K562 (cell line): ENCODE results near the gene B4GALNT3. TPM values are rescaled to one million over a fixed set of nuclear protein-coding genes. Genes with fewer than 3 reads are reported as not detected.

Experiments
- DDX20 ChIP-seq: fragments of 450-650 bp; IDR thresholded peaks from 2 replicates; pipeline ENCODE4 v1.6.1; 2016; ENCODE audit warnings: missing genetic modification characterization, low read depth, mild to moderate bottlenecking, missing compliant biosample characterization, moderate library complexity
- EGR1 ChIP-seq: fragments of 450-650 bp; conservative IDR thresholded peaks from 2 replicates; pipeline ENCODE4 v1.6.1; 2017; ENCODE audit warnings: mild to moderate bottlenecking
- L3MBTL2 ChIP-seq: fragments of 450-650 bp; IDR thresholded peaks from 2 replicates; pipeline ENCODE4 v1.6.1; 2016; ENCODE audit warnings: mild to moderate bottlenecking, moderate library complexity
- MAFG ChIP-seq: fragments of 450-650 bp; conservative IDR thresholded peaks from 2 replicates; pipeline ENCODE4 v1.6.1; 2016; ENCODE audit warnings: missing genetic modification characterization, missing compliant biosample characterization
- POLR2H ChIP-seq: IDR thresholded peaks from 2 replicates; pipeline ENCODE4 v1.6.1; 2016; ENCODE audit warnings: missing genetic modification characterization, low read depth, mild to moderate bottlenecking, control low read depth, missing compliant biosample characterization, moderate library complexity
- RFX1 ChIP-seq: fragments of 450-650 bp; IDR thresholded peaks from 2 replicates; pipeline ENCODE4 v1.6.1; 2016; ENCODE audit warnings: mild to moderate bottlenecking, moderate library complexity
- ZBED1 ChIP-seq: IDR thresholded peaks from 2 replicates; pipeline ENCODE4 v1.6.1; 2014
- ZNF699 ChIP-seq: fragments of 250-450 bp; sonication (Bioruptor Pico); IDR thresholded peaks from 2 replicates; pipeline ENCODE4 v1.8.0; 2021; ENCODE audit warnings: mild to moderate bottlenecking, moderate library complexity; ENCODE audit not compliant: insufficient replicate concordance
- polyA plus RNA-seq, 8 experiments: library from polyadenylated mRNA; depleted of rRNA in 4 of 8; stranded (reverse) in 5 of 8; unstranded in 3 of 8; fragments of >200 nt; fragmentation: Nextera tagmentation in 2 of 8; fragmentation: Illumina TruSeq in 1 of 8; extraction: Ambion mirVana in 2 of 8; extraction: Trizol in 1 of 8; gene quantifications; 2 replicates each; pipeline versions ENCODE4 v1.2.1 to v1.2.3, GENCODE V29; 2011 to 2014; ENCODE audit warnings: inconsistent platforms in 1 of 8, missing spikeins in 1 of 8
- total RNA-seq, 7 experiments: library from RNA; depleted of rRNA in 6 of 7; stranded (reverse); fragments of >200 nt in 6 of 7; fragmentation: Illumina TruSeq in 2 of 7; extraction: Trizol in 2 of 7; gene quantifications; 2 replicates each; pipeline versions ENCODE4 v1.2.1 to v1.2.3, GENCODE V29; 2011 to 2021; ENCODE audit warnings: low replicate concordance in 1 of 7
- TF ChIP-seq, protein P1 (sequence below): fragments of 450-650 bp; IDR thresholded peaks from 2 replicates; pipeline ENCODE4 v1.6.1; 2016; ENCODE audit warnings: mild to moderate bottlenecking, moderate library complexity
- TF ChIP-seq, protein P2 (sequence below): sonication (generic); formaldehyde crosslinking; IDR thresholded peaks from 2 replicates; pipeline ENCODE4 v1.8.0; 2022; ENCODE audit warnings: missing genetic modification reagents, mild to moderate bottlenecking, borderline replicate concordance
- TF ChIP-seq, protein P3 (sequence below), 2 experiments: fragments of 450-650 bp; IDR thresholded peaks; 2 replicates each; pipeline ENCODE4 v1.6.1; 2016
- TF ChIP-seq, protein P4 (sequence below): fragments of 250-450 bp; sonication (Bioruptor Pico); IDR thresholded peaks from 2 replicates; pipeline ENCODE4 v1.8.0; 2021; ENCODE audit warnings: moderate library complexity, mild to moderate bottlenecking, inconsistent platforms

B4GALNT3 gene
- total and polyA plus RNA-seq, 9 of the 15 experiments (the other 6 are each of a cell fraction or from before 2014, with no cell fraction given), result 0.04 to 0.36 (median 0.10) TPM; not detected in 6

DNA sequence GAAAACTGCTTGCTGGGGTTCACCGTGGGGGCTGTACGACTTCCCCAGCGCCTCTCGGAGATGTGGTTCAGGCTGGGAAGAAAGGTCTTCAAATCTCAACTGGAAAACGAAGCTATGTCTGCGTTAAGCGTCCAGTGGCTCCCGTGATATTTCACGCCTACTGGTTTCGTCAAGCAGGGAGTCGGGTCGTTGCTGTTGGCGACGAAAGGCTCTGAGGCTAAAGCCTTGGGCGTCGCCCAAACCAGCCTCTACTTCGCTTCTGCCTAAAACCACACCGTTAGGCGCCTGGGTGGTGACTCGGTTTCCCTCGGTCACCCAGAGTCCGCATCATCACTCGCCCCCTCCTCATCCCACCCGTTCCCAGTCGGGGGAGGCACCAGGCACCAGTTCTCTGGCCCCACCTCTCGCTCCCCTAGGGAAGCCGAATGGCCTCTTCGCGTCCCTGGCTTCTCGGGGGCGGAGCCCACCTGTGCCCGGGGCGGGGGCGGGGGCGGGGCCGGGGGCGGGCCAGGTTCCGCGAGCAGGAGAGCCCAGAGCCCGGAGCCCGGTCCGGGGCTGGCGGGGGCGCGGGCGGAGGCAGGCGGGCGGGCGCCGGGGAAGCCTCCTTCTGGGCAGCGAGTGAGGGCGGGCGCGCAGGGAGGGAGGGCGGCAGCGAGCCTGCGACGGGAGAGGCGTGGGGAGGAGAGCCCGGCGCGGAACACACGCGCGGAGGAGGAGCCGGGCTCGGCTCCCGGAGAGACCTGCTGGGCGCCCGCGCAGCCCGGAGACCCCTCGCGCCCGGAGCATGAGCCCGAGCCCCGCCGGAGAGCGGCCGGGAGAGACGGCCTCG lies at the start of gene B4GALNT3 (continued):
- TF ChIP-seq, protein P1, sequence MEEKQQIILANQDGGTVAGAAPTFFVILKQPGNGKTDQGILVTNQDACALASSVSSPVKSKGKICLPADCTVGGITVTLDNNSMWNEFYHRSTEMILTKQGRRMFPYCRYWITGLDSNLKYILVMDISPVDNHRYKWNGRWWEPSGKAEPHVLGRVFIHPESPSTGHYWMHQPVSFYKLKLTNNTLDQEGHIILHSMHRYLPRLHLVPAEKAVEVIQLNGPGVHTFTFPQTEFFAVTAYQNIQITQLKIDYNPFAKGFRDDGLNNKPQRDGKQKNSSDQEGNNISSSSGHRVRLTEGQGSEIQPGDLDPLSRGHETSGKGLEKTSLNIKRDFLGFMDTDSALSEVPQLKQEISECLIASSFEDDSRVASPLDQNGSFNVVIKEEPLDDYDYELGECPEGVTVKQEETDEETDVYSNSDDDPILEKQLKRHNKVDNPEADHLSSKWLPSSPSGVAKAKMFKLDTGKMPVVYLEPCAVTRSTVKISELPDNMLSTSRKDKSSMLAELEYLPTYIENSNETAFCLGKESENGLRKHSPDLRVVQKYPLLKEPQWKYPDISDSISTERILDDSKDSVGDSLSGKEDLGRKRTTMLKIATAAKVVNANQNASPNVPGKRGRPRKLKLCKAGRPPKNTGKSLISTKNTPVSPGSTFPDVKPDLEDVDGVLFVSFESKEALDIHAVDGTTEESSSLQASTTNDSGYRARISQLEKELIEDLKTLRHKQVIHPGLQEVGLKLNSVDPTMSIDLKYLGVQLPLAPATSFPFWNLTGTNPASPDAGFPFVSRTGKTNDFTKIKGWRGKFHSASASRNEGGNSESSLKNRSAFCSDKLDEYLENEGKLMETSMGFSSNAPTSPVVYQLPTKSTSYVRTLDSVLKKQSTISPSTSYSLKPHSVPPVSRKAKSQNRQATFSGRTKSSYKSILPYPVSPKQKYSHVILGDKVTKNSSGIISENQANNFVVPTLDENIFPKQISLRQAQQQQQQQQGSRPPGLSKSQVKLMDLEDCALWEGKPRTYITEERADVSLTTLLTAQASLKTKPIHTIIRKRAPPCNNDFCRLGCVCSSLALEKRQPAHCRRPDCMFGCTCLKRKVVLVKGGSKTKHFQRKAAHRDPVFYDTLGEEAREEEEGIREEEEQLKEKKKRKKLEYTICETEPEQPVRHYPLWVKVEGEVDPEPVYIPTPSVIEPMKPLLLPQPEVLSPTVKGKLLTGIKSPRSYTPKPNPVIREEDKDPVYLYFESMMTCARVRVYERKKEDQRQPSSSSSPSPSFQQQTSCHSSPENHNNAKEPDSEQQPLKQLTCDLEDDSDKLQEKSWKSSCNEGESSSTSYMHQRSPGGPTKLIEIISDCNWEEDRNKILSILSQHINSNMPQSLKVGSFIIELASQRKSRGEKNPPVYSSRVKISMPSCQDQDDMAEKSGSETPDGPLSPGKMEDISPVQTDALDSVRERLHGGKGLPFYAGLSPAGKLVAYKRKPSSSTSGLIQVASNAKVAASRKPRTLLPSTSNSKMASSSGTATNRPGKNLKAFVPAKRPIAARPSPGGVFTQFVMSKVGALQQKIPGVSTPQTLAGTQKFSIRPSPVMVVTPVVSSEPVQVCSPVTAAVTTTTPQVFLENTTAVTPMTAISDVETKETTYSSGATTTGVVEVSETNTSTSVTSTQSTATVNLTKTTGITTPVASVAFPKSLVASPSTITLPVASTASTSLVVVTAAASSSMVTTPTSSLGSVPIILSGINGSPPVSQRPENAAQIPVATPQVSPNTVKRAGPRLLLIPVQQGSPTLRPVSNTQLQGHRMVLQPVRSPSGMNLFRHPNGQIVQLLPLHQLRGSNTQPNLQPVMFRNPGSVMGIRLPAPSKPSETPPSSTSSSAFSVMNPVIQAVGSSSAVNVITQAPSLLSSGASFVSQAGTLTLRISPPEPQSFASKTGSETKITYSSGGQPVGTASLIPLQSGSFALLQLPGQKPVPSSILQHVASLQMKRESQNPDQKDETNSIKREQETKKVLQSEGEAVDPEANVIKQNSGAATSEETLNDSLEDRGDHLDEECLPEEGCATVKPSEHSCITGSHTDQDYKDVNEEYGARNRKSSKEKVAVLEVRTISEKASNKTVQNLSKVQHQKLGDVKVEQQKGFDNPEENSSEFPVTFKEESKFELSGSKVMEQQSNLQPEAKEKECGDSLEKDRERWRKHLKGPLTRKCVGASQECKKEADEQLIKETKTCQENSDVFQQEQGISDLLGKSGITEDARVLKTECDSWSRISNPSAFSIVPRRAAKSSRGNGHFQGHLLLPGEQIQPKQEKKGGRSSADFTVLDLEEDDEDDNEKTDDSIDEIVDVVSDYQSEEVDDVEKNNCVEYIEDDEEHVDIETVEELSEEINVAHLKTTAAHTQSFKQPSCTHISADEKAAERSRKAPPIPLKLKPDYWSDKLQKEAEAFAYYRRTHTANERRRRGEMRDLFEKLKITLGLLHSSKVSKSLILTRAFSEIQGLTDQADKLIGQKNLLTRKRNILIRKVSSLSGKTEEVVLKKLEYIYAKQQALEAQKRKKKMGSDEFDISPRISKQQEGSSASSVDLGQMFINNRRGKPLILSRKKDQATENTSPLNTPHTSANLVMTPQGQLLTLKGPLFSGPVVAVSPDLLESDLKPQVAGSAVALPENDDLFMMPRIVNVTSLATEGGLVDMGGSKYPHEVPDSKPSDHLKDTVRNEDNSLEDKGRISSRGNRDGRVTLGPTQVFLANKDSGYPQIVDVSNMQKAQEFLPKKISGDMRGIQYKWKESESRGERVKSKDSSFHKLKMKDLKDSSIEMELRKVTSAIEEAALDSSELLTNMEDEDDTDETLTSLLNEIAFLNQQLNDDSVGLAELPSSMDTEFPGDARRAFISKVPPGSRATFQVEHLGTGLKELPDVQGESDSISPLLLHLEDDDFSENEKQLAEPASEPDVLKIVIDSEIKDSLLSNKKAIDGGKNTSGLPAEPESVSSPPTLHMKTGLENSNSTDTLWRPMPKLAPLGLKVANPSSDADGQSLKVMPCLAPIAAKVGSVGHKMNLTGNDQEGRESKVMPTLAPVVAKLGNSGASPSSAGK, result peak; percentile 35
- TF ChIP-seq RFX1 (peak; percentile 68), DDX20 (tag) (no peak), ZBED1 (no peak), L3MBTL2 (peak; percentile 77), MAFG (no peak), ZNF699 (CRISPR knock-in tag) (no peak), POLR2H (tag) (no peak), EGR1 (0 out of 2 replicates have a peak, but pooled peaks have one; percentile 17)
- TF ChIP-seq, protein P2, sequence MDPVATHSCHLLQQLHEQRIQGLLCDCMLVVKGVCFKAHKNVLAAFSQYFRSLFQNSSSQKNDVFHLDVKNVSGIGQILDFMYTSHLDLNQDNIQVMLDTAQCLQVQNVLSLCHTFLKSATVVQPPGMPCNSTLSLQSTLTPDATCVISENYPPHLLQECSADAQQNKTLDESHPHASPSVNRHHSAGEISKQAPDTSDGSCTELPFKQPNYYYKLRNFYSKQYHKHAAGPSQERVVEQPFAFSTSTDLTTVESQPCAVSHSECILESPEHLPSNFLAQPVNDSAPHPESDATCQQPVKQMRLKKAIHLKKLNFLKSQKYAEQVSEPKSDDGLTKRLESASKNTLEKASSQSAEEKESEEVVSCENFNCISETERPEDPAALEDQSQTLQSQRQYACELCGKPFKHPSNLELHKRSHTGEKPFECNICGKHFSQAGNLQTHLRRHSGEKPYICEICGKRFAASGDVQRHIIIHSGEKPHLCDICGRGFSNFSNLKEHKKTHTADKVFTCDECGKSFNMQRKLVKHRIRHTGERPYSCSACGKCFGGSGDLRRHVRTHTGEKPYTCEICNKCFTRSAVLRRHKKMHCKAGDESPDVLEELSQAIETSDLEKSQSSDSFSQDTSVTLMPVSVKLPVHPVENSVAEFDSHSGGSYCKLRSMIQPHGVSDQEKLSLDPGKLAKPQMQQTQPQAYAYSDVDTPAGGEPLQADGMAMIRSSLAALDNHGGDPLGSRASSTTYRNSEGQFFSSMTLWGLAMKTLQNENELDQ (CRISPR knock-in tag), result no peak
- TF ChIP-seq, protein P3, sequence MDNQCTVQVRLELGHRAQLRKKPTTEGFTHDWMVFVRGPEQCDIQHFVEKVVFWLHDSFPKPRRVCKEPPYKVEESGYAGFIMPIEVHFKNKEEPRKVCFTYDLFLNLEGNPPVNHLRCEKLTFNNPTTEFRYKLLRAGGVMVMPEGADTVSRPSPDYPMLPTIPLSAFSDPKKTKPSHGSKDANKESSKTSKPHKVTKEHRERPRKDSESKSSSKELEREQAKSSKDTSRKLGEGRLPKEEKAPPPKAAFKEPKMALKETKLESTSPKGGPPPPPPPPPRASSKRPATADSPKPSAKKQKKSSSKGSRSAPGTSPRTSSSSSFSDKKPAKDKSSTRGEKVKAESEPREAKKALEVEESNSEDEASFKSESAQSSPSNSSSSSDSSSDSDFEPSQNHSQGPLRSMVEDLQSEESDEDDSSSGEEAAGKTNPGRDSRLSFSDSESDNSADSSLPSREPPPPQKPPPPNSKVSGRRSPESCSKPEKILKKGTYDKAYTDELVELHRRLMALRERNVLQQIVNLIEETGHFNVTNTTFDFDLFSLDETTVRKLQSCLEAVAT (IDR thresholded peaks at IDR 0.05), result no peak
- TF ChIP-seq, protein P4, sequence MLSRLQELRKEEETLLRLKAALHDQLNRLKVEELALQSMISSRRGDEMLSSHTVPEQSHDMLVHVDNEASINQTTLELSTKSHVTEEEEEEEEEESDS, result no peak
